ENCODE measurements around the gene CHRND.

DNA sequence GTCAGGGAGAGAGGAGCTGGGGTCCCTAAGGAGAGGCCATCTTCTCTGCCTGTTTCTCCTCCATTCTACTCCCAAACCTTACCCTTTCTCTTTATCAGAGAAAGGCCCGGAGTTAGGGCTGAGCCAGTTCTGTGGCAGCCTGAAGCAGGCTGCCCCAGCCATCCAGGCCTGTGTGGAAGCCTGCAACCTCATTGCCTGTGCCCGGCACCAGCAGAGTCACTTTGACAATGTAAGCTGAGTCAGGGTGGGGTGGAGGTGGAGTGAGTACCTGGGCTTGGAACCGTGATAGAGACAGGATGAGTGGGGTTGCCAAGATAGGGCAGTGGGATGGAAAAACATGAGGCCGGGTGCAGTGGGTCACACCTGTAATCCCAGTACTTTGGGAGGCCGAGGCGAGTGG lies 18.7 kb downstream of the CHRND start:
- TF ChIP-seq, protein P1, sequence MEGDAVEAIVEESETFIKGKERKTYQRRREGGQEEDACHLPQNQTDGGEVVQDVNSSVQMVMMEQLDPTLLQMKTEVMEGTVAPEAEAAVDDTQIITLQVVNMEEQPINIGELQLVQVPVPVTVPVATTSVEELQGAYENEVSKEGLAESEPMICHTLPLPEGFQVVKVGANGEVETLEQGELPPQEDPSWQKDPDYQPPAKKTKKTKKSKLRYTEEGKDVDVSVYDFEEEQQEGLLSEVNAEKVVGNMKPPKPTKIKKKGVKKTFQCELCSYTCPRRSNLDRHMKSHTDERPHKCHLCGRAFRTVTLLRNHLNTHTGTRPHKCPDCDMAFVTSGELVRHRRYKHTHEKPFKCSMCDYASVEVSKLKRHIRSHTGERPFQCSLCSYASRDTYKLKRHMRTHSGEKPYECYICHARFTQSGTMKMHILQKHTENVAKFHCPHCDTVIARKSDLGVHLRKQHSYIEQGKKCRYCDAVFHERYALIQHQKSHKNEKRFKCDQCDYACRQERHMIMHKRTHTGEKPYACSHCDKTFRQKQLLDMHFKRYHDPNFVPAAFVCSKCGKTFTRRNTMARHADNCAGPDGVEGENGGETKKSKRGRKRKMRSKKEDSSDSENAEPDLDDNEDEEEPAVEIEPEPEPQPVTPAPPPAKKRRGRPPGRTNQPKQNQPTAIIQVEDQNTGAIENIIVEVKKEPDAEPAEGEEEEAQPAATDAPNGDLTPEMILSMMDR (IDR thresholded peaks at IDR 0.05) = no peak
- TF ChIP-seq POLR2A (IDR thresholded peaks at IDR 0.05) = no peak

Data from testis (tissue), 2 donors.